A549 treated with RU486 at 1 μM for 4 hours (cell line): ENCODE data around the gene CD68. TPM values are rescaled to one million over a fixed set of nuclear protein-coding genes. Genes with fewer than 3 reads are reported as not detected.

ENCODE experiments used
- total RNA-seq: library from RNA; stranded (reverse); fragments of 200-300 nt; extraction: Qiagen RNA extraction; gene quantifications from 5 replicates; pipeline ENCODE4 v1.2.3, GENCODE V29; 2022; ENCODE audit warnings: low read depth

The CD68 gene, protein sequence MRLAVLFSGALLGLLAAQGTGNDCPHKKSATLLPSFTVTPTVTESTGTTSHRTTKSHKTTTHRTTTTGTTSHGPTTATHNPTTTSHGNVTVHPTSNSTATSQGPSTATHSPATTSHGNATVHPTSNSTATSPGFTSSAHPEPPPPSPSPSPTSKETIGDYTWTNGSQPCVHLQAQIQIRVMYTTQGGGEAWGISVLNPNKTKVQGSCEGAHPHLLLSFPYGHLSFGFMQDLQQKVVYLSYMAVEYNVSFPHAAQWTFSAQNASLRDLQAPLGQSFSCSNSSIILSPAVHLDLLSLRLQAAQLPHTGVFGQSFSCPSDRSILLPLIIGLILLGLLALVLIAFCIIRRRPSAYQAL
- total RNA-seq: 31.7 to 44.5 TPM (median 39.7 TPM) in 5 replicates

DNA sequence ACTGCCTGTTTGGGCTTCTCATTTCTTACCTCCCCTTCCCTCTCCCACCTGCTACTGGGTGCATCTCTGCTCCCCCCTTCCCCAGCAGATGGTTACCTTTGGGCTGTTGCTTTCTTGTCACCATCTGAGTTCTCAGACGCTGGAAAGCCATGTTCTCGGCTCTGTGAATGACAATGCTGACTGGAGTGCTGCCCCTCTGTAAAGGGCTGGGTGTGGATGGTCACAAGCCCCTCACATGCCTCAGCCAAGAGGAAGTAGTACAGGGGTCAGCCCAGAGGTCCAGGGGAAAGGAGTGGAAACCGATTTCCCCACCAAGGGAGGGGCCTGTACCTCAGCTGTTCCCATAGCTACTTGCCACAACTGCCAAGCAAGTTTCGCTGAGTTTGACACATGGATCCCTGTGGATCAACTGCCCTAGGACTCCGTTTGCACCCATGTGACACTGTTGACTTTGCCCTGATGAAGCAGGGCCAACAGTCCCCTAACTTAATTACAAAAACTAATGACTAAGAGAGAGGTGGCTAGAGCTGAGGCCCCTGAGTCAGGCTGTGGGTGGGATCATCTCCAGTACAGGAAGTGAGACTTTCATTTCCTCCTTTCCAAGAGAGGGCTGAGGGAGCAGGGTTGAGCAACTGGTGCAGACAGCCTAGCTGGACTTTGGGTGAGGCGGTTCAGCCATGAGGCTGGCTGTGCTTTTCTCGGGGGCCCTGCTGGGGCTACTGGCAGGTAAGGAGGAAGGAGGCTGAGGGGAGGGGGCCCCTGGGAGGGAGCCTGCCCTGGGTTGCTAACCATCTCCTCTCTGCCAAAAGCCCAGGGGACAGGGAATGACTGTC lies at the start of gene CD68:
TSS of gene CD68 (plus strand) at position 638 of the 833 bp plus-strand sequence. CDS start at position 678, 40 bp downstream.

DNA sequence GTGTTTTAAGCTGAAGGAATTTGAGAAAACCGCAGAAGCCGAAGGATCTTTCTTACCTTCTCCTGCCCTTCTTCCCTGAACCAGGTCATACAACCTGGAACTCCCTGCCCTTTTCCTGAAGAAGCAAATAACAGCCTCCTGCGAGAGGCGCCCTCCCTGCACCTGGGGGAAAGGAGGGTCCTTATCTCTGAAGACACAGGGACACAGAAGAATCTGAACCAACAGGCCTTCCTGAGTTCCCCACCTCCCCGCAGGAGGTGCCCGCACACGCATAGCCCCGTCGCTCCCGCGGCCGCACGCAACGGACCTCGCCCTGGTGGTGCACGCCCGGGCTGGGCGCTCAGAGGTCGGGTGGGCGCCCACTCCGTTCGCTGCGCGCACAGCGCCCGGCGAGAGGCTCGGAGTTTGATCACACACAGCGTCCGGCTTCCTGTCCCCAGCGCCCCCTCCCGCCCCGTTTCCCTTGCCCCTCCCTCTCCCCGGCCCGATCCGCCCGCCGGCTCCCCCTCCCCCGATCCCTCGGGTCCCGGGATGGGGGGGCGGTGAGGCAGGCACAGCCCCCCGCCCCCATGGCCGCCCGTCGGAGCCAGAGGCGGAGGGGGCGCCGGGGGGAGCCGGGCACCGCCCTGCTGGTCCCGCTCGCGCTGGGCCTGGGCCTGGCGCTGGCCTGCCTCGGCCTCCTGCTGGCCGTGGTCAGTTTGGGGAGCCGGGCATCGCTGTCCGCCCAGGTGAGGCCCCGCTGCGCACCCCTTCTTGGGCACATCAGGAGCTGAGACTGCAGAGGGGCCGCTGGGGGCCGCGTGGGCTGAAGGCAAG lies 30.6 kb upstream of the CD68 start, which contains the start of gene TNFSF12:
TSS of gene TNFSF12 (plus strand) at position 474 of the 816 bp plus-strand sequence. CDS start at position 570, 96 bp downstream.

DNA sequence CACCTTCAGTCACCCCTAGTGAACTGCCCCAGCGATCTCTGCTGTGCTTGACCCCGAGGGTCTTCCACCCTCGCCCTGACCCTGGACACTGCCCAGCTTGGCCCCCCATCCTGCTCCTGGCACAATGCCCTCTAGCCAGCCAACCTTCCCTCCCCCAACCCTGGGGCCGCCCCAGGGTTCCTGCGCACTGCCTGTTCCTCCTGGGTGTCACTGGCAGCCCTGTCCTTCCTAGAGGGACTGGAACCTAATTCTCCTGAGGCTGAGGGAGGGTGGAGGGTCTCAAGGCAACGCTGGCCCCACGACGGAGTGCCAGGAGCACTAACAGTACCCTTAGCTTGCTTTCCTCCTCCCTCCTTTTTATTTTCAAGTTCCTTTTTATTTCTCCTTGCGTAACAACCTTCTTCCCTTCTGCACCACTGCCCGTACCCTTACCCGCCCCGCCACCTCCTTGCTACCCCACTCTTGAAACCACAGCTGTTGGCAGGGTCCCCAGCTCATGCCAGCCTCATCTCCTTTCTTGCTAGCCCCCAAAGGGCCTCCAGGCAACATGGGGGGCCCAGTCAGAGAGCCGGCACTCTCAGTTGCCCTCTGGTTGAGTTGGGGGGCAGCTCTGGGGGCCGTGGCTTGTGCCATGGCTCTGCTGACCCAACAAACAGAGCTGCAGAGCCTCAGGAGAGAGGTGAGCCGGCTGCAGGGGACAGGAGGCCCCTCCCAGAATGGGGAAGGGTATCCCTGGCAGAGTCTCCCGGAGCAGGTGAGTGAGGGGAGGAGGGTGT lies 20.7 kb upstream of the CD68 start, which contains the start of gene TNFSF13:
TSS of gene TNFSF13 (plus strand) at position 207 of the 776 bp plus-strand sequence. CDS start at position 497, 290 bp downstream.

DNA sequence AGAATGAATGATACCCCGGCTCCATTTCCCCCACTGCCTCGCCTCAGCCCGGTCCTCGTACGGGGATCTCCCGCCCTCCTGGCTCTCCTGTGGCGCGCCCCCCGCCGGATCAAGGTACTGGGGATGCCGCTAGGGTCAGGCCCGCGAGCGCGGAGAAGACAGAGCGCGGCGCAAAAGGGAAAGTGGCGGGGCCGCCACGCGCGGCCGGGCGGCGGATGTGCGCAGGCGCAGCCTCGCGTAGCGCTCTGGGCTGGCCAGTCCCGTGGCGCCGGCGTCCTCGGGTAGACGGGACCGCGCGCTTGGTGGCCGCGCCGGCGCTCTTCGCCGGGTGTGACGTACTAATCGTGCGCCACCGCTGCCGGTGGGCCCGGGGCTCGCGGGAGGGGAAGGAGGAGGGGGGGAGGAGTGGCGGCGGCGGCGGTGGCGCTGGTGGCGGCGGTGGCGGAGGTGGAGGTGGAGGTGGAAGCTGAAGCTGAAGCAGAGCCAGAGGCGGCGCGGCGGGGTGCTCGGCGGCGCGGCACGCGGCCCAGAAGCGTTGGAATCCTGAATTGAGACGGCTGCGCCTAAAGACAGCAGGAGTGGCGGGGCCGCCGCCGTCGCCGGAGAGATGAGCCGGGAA lies 17.7 kb upstream of the CD68 start, which contains the start of gene SENP3:
TSS of gene SENP3 (plus strand) at position 331 of the 619 bp plus-strand sequence. CDS start 1,158 bp downstream, outside the sequence.

DNA sequence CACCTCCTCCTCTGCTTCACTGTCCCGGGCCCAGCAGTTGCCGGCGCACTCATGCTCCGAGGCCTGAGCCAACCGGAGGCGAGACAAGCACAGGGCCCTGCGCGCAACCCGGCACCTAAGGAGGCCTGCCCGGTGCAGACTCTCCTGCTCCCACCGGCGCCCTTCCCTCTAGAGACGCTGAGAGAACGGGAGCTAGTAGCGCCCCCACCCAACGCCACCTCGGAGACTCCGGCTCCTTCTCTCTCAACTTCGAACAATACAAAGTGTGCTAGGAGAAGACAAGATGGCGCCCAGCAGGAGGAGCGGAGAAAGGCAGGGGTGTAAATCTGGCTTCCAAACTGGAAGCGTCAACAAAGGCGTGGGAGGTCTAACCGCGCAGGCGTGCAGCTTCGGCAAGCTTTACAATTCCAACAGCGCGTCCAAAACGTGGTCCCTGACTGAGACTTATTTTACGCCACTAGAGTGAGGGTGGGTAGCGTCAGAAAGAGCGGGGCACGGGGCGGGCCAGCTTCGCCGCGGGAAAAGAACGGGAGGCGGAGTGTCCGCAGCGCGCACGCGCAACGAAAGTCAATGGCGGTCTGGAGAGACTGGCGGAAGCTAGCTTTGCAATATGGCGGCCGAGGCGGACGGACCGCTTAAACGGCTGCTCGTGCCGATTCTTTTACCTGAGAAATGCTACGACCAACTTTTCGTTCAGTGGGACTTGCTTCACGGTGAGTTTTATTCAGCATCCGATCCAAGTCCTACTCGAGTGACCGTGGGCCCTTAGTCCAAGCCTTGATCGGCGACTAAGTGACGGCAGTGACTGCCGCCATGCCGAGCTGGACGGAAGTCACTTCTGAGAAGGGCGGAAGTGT lies 4.0 kb downstream of the CD68 start, which contains the start of gene MPDU1:
TSS of gene MPDU1 (plus strand) at position 600 of the 857 bp plus-strand sequence. CDS start at position 611, 11 bp downstream.

DNA sequence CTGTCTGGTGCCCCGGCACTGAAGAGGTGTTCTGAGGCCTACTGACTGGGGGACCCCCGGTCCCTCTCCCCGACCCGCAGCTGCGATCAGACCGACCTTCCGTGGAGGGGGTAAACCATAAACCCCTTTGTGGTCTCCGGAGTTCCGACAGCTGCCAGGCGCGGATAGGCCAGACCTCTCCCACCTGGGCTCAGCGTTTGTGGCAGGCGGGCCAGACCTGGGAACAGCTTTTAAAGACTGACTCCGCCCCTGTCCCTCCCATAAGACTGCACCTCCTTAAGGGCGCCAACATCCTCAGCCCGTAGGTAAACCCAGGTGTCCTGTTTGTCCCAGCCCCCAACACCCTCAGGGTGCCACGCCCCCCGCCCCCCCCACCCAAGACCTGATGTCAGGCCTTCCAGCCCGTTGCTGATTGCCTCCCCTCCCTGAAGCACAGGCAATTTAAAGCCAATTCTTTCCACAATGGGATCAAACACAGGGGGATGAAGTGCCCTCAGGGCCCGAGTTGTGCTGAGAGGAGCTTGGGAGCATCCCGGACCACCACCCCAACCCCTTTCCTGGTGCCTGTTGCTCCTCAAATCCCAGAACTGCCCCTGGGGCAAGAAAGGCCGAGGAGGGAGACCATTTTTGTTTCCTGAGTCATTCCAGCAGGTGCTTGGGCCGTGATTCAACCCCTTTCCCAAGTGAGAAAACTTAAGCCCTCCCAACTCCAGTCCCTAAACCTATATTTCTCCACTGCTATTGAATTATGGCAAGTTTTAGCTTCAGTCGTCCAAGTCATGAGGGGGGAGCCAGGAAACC lies 10.7 kb downstream of the CD68 start, which contains the start of gene SOX15:
TSS of gene SOX15 (minus strand) at position 204 of the 801 bp plus-strand sequence. CDS start 418 bp downstream, outside the sequence.

DNA sequence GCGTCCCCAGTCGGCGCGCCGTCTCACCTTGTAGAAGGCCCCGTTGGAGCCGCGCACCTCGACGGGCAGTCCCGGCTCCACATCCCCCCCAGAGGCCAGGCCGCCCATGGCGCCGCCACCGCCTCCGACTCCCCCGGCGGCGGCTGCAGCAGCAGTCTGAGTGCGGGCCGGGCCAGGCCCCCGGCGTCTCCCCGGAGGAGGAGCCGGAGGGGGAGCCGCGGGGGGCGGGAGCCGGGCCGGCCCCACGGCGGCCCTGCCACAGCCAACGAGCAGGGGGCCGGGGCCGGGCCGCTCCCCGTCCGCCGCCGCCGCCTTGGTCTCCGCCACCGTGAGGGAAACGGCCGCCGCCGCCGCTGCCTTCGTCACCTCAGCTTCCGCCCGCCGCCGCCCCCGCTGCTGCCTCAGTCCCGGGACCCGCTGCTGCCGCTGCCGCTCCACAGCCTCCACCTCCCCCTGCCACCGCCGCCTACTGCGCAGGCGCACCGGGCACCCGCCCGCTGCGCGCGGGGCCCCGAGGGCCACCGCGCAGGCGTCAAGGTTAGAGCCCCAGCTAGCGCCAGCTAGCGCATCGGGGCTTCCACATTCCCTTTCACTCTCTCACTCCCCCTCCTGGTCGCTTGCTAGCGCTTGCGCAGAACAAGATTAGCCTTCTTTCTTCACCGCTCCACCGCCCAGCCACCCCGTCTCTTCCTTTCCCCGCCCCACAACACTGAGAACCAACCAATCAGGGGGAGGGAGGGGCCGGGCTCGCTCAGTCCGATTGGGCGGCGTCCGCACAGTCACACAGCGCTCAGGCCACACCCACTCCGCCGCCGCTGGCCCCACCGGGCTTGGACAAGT lies 35.2 kb downstream of the CD68 start, which contains the start of gene FXR2:
TSS of gene FXR2 (minus strand) at position 473 of the 840 bp plus-strand sequence. CDS start at position 108, 365 bp downstream.

DNA sequence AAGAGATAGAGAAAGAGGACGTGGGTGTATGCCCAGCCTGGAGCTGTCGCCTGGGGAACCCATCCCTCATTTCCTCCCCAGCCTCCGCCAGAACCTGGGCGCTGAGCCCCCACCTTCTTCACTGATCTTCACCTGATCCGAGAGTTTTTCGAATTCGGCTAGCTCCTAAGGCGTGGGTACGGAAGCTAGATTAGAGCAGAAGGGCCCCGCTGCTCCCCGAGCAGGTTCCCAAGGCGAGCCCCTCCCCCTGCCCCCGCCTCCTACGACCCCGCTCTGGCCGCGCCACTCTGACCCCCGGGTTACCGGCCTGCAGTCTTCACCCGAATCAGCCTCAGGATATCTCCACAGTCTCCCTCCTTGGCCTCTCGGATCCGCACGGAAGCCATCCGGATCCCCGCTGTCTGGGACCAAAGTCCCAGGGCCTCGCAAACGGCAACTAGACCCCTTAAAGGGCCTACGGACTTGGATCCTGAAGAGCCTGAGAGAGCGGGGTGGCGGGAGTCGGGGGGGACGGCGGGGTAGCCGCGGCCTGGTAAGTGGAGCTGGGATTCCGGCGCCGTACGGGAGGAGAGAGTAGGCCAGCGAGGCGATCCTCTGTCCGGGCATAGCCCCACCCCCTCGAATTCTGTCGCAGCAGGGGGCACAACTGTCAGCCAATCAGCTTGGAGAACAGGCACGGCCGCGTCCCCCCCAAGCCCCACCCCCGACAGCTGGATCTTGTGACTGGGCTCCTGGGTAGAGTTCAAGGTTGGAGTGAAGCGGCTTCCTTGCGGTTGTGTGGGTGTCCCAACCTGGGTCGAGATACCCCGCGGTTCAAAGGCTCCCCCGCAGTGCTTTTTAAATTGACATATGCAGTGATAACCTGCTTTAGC lies 48.0 kb downstream of the CD68 start, which contains the start of gene SAT2:
TSS of gene SAT2 (minus strand) at position 572 of the 872 bp plus-strand sequence. CDS start at position 386, 186 bp downstream.

DNA sequence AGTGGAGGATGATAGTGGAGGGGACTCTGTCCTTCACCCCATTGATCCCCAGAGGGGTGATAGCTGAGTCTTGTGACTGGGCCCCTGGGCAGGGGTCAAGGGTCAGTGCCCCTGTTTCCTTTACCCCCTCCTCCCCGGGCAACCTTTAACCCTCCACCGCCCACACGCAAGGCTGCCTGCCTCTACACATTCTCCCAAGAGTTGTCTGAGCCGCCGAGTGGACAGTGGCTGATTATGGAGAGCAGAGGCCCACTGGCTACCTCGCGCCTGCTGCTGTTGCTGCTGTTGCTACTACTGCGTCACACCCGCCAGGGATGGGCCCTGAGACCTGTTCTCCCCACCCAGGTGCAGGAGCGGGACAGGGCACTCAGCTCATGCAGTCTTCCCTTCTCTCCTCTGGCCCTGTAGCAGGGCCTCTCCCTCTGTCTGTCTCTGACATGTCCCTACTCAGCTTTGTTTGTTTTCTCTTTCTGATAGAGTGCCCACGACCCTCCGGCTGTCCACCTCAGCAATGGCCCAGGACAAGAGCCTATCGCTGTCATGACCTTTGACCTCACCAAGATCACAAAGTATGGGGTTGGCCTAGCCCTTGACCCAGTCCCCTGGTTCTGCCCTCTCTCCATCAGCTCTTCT lies 50.6 kb downstream of the CD68 start, which contains the start of gene SHBG:
TSS of gene SHBG (plus strand) at position 197 of the 633 bp plus-strand sequence. CDS start at position 235, 38 bp downstream.

Other genes with a start within 250 kb of the CD68 start
- 0.74 to 8.9 TPM (median 4.6 TPM) in 5 replicates for gene ACAP1, start 243.1 kb upstream of the CD68 start, total RNA-seq
- 10.7 to 15.4 TPM (median 12.9 TPM) in 5 replicates for gene KCTD11, start 227.5 kb upstream of the CD68 start, total RNA-seq
- gene TMEM95, start 224.5 kb upstream of the CD68 start, total RNA-seq: not detected in 5 replicates
- gene TNK1, start 198.5 kb upstream of the CD68 start, total RNA-seq: 1.5 to 2.1 TPM (median 1.9 TPM) in 5 replicates
- gene PLSCR3, start 185.1 kb upstream of the CD68 start, total RNA-seq: 35.0 to 47.4 TPM (median 36.8 TPM) in 5 replicates
- gene TMEM256, start 175.5 kb upstream of the CD68 start, total RNA-seq: 183 to 235 TPM (median 214 TPM) in 5 replicates
- gene NLGN2, start 171.8 kb upstream of the CD68 start, total RNA-seq: 13.0 to 21.8 TPM (median 16.6 TPM) in 5 replicates
- gene SPEM1, start 159.3 kb upstream of the CD68 start, total RNA-seq: not detected in 5 replicates
- gene SPEM2, start 154.0 kb upstream of the CD68 start, total RNA-seq: 0.08 TPM in 1 of 5 replicates, not detected in the others
- not detected in 5 replicates for gene SPEM3, start 150.8 kb upstream of the CD68 start, total RNA-seq
- 8.7 to 15.2 TPM (median 12.6 TPM) in 5 replicates for gene TMEM102, start 144.2 kb upstream of the CD68 start, total RNA-seq
- gene FGF11, start 140.1 kb upstream of the CD68 start, total RNA-seq: 0.74 to 1.4 TPM (median 1.2 TPM) in 5 replicates
- gene CHRNB1, start 134.6 kb upstream of the CD68 start, total RNA-seq: 5.7 to 8.0 TPM (median 7.2 TPM) in 5 replicates
- gene ZBTB4, start 100.0 kb upstream of the CD68 start, total RNA-seq: 17.8 to 24.3 TPM (median 22.7 TPM) in 5 replicates
- not detected in 5 replicates for gene SLC35G6, start 98.2 kb upstream of the CD68 start, total RNA-seq
- 62.1 to 84.5 TPM (median 77.7 TPM) in 5 replicates for gene POLR2A, start 95.3 kb upstream of the CD68 start, total RNA-seq
- gene TNFSF12, start 30.6 kb upstream of the CD68 start, total RNA-seq: 8.8 to 13.0 TPM (median 10.7 TPM) in 5 replicates
- 0.72 to 1.5 TPM (median 1.1 TPM) in 5 replicates for gene TNFSF13, start 20.9 kb upstream of the CD68 start, total RNA-seq
- 93.8 to 107 TPM (median 95.9 TPM) in 5 replicates for gene SENP3, start 17.7 kb upstream of the CD68 start, total RNA-seq
- 117 to 140 TPM (median 122 TPM) in 5 replicates for gene MPDU1, start 4.2 kb downstream of the CD68 start, total RNA-seq
- 0.16 to 0.30 TPM (median 0.19 TPM) in 5 replicates for gene SOX15, start 10.5 kb downstream of the CD68 start, total RNA-seq
- gene FXR2, start 35.3 kb downstream of the CD68 start, total RNA-seq: 52.7 to 63.1 TPM (median 62.0 TPM) in 5 replicates
- gene SAT2, start 48.2 kb downstream of the CD68 start, total RNA-seq: 70.6 to 108 TPM (median 81.7 TPM) in 5 replicates
- 0.47 to 0.70 TPM (median 0.64 TPM) in 5 replicates for gene SHBG, start 50.5 kb downstream of the CD68 start, total RNA-seq
- gene ATP1B2, start 71.3 kb downstream of the CD68 start, total RNA-seq: 0.13 to 0.42 TPM (median 0.27 TPM) in 5 replicates
- gene TP53, start 107.9 kb downstream of the CD68 start, total RNA-seq: 46.4 to 54.0 TPM (median 52.3 TPM) in 5 replicates
- 33.8 to 47.6 TPM (median 43.3 TPM) in 5 replicates for gene WRAP53, start 108.8 kb downstream of the CD68 start, total RNA-seq
- gene EFNB3, start 125.6 kb downstream of the CD68 start, total RNA-seq: 0.85 to 1.9 TPM (median 1.7 TPM) in 5 replicates
- gene DNAH2, start 138.1 kb downstream of the CD68 start, total RNA-seq: 0.01 to 0.02 TPM (median 0.02 TPM) in 3 of 5 replicates, not detected in the others